Measurements from ENCODE around the gene PPP2R2D.
"Not testable (repeated sequence)": the region's sequence is repeated elsewhere in the genome, so short reads cannot be mapped to it uniquely, and the experiment has no call there.

PPP2R2D gene

DNA sequence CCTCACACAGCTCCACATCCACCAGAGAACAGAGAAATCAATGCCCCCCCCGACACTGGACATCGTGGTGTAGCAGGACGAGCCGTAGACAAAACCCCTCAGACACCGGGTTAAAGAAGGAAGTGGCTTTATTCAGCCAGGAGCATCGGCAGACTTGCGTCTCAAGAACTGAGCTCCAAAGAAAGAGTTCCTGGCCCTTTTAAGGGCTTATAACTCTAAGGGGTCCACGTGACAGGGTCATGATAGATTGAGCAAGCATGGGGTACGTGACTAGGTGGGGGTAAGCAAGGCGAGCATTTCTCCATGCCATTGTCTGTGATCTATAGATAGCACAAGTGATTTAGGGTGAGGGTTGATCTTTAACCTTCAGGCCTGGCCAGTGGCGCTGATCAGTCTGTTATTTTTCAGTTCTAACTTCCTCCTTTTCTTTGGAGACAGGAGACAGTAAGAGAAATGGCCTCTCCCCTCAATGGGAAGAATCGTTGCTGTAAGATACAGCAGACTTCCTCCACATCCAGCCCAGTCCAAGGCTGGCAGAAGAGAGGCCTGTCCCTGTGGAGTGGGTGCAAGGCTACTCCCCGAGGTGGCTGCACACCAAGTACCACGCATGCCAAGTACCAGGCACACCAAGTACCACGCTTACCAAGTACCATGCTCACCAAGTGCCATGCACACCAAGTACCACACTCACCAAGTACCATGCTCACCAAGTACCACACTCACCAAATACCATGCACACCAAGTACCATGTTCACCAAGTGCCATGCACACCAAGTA is 19.5 kb upstream of the PPP2R2D start:
- TF ChIP-seq, protein P1, sequence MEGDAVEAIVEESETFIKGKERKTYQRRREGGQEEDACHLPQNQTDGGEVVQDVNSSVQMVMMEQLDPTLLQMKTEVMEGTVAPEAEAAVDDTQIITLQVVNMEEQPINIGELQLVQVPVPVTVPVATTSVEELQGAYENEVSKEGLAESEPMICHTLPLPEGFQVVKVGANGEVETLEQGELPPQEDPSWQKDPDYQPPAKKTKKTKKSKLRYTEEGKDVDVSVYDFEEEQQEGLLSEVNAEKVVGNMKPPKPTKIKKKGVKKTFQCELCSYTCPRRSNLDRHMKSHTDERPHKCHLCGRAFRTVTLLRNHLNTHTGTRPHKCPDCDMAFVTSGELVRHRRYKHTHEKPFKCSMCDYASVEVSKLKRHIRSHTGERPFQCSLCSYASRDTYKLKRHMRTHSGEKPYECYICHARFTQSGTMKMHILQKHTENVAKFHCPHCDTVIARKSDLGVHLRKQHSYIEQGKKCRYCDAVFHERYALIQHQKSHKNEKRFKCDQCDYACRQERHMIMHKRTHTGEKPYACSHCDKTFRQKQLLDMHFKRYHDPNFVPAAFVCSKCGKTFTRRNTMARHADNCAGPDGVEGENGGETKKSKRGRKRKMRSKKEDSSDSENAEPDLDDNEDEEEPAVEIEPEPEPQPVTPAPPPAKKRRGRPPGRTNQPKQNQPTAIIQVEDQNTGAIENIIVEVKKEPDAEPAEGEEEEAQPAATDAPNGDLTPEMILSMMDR (IDR thresholded peaks at IDR 0.05; ENCODE audit: control extremely low read depth, extremely low read depth, low read depth, missing control alignments) = no peak
- POLR2A ChIA-PET = no interaction called here
- no peak for DNase-seq (ENCODE audit: extremely low spot score)
- CTCF ChIA-PET = interaction anchor here (1.9 kb wide), 1 partner anchor 142 kb away, joined by 8 read pairs; no protein-coding TSS in a partner anchor

DNA sequence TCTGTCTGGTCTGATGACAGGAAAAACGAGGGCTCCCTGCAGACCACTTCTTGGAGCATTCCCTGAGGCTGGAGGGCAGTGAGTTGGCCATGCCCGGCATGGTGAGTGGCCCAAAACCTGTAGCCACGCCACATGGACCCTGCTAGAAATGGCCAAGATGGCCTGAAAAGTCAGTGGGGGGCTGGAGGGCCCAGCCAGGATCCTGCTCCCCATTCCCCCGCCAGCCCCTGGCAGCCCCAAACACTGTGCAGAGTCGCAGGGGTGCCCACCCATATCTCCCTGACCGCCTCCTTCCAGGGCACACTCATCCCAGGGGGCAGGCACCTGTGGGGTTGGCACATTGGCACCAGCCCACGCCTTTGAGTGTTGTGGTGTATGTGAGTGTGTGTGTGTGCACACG is 18.7 kb upstream of the PPP2R2D start:
- POLR2A ChIA-PET = no interaction called here
- CTCF ChIA-PET = no interaction called here
- no peak for DNase-seq (ENCODE audit: extremely low spot score)
- TF ChIP-seq, protein P1 (IDR thresholded peaks at IDR 0.05; ENCODE audit: control extremely low read depth, extremely low read depth, low read depth, missing control alignments) = no peak

DNA sequence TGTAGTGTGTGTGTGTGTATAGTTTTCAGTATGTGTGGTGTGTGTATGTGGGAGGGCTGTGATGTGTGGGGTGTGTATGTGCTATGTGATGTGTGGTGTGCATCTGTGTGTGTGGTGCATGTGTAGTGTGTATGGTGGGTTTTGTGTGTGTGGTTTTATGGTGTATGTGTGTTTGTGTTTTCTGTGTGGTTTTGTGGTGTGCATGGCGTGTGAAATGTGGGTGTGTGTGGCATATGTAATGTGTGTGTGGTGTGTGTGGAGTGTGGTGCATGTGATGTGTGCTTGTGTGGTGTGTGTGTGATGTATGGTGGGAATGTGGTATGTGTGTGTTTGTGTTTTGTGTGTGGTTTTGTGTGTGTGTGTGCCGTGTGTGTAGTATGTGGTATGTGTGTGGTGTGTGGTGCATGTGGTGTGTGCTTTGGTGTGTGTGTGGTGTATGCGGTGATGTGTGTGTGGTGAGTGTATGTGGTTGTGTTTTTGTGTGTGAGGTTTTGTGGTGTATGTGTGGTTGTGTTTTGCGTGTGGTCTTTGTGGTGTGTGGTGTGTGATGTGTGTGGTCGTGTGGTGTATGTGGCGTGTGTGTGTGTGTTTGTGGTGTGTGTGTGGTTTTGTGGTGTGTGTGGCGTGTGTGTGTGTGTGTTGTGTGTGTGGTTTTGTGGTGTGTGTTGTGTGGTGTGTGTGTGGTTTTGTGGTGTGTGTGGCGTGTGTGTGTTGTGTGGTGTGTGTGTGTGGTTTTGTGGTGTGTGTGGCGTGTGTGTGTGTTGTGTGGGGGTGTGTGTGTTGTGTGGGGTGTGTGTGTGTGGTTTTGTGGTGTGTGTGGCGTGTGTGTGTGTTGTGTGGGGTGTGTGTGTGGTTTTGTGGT is 18.0 kb upstream of the PPP2R2D start:
- POLR2A ChIA-PET = no interaction called here
- CTCF ChIA-PET = interaction anchor here (1.0 to 1.3 kb wide), 2 partner anchors 8 to 140 kb away, joined by 5 to 10 read pairs; no protein-coding TSS in a partner anchor
- TF ChIP-seq, protein P1 (IDR thresholded peaks at IDR 0.05; ENCODE audit: control extremely low read depth, extremely low read depth, low read depth, missing control alignments) = no peak
- DNase-seq (ENCODE audit: extremely low spot score) = no peak

DNA sequence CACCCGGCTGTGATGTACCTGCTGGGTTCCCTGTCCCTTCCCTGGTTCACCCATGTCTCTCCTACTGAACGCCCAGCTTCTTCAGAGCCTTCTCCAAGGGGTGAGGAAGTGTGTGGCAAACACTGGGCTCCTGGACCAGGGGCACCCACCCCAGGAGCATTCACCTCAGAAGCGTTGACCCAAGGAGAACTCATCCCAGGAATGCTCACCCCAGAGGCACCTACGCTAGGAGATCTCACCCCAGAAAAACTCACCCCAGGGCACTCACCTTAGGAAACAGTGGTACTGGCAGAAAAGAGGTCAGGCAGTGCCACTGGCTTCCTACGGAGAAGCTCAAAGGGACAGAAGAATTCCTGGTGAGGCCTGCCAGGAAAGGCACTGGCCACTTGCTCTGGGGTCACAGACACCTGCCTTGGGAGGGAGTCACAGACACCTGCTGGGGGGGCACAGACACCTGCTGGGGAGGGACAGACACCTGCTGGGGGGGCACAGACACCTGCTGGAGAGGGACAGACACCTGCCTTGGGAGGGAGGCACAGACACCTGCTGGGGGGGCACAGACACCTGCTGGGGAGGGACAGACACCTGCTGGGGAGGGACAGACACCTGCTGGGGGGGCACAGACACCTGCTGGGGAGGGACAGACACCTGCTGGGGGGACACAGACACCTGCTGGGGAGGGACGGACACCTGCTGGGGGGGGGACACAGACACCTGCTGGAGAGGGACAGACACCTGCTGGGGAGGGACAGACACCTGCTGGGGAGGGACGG is 17.0 kb upstream of the PPP2R2D start:
- CTCF ChIA-PET = interaction anchor here (0.8 to 1.3 kb wide), 3 partner anchors 9 to 139 kb away, joined by 3 to 10 read pairs (median 5); no protein-coding TSS in a partner anchor
- DNase-seq (ENCODE audit: extremely low spot score); POLR2A ChIA-PET: not testable (repeated sequence)

DNA sequence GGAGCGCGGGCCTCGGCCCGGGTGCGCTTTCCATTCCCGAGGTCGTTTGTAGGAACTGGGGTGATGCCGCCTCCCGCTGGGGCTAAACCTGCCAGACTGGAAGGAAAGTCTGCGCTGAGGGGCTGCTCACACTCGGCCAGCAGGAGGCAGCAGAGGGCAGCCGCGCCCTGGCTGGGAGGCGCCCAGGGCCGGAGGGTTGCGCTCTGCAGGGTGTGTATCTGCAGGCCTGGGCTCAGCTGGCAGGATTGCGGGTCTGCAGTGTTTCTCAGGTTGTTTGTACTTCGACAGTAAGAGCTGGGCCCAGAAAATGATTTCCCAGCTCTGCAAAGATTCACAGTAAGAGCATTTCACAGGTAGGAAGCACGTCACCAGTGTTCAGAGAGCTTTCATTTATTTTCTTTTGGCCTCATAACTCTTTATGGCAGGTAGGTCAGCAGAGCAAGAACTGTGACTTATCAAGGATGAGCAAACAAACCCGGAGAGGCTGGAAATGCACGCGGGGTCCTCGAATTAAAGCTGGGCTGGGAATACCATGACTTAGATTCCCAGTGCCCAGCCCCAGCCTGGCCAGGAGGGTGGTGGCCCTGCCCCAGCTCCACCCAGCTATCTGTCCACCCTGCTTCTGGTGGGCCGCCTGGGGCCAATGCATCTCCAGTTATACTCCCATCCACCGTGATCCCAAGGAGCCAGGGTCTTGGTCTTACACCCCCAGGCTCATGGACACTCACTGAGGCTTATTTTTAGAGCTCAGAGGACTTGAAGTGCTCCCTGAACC is 15.2 kb upstream of the PPP2R2D start:
- POLR2A ChIA-PET = no interaction called here
- CTCF ChIA-PET = interaction anchor here (0.7 to 2.6 kb wide), 34 partner anchors 8 to 1775 kb away, joined by 3 to 82 read pairs (median 4); partner anchors contain the start of genes C10orf143 and PPP2R2D
- peak; percentile 87 for DNase-seq (ENCODE audit: extremely low spot score)
- TF ChIP-seq, protein P1 (IDR thresholded peaks at IDR 0.05; ENCODE audit: control extremely low read depth, extremely low read depth, low read depth, missing control alignments) = peak; percentile 99

DNA sequence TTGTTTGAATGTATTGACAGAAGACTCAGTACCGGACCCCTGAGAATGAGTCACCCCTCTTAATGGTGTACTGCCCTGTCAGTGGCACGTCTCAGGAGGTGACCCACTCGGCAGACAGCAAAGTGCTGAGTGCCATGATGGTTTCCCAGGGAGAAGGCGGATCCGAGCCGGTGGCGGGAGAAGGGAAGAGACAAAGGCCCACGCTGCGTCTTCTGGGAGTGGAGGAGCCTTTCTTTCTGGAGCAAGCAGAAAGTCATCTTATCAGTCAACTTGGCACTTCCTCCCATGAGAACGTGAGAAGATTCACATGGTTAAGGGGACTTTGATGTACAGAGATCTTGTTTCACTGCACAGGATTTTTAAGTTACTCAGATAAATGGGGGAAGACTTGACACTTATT is 14.6 kb upstream of the PPP2R2D start:
- no peak for DNase-seq (ENCODE audit: extremely low spot score)
- TF ChIP-seq, protein P1 (IDR thresholded peaks at IDR 0.05; ENCODE audit: control extremely low read depth, extremely low read depth, low read depth, missing control alignments) = no peak
- CTCF ChIA-PET = interaction anchor here (0.7 to 2.6 kb wide), 34 partner anchors 9 to 1723 kb away, joined by 3 to 82 read pairs (median 4); partner anchors contain the start of gene PPP2R2D
- POLR2A ChIA-PET = no interaction called here
